Activated T-cell treated with anti-CD3 and anti-CD28 coated beads, Interleukin-2, amount 50 U/mL, for 72 hours (primary cell): ENCODE data around the gene AVL9. TPM values are rescaled to one million over a fixed set of nuclear protein-coding genes. Genes with fewer than 3 reads are reported as not detected.

Experiments used
- ATAC-seq, 2 donors: fragments of 150-1000 bp; cut with Tn5 transposase; replicated peaks in 1 of 2; 2 replicates each; pipeline ENCODE4 v1.10.0; 2021; ENCODE audit warnings: moderate library complexity in 2 of 2, mild to moderate bottlenecking in 1 of 2
- DNase-seq, 2 donors: peaks; one replicate each; pipeline ENCODE4 v3.0.0; 2021 to 2022; ENCODE audit warnings: mixed read lengths in 1 of 2
- H3K27ac Mint-ChIP-seq: one replicate; pipeline ENCODE4 v1.8.0; 2022; ENCODE audit warnings: mild to moderate bottlenecking, moderate library complexity, mixed read lengths
- H3K27me3 Mint-ChIP-seq: one replicate; pipeline ENCODE4 v1.8.0; 2022; ENCODE audit warnings: low read depth, mixed read lengths
- H3K36me3 Mint-ChIP-seq, 2 donors: one replicate each; pipeline ENCODE4 v1.8.0; 2022; ENCODE audit warnings: mixed read lengths in 2 of 2, mild to moderate bottlenecking in 1 of 2; ENCODE audit not compliant: insufficient read depth in 2 of 2
- H3K4me1 Mint-ChIP-seq: one replicate; pipeline ENCODE4 v1.8.0; 2022; ENCODE audit warnings: low read depth, mixed read lengths
- H3K4me3 Mint-ChIP-seq, 2 donors: one replicate each; pipeline ENCODE4 v1.8.0; 2022; ENCODE audit warnings: mild to moderate bottlenecking in 2 of 2, mixed read lengths in 2 of 2, moderate library complexity in 2 of 2
- H3K9me3 Mint-ChIP-seq, 2 donors: one replicate each; pipeline ENCODE4 v1.8.0; 2022; ENCODE audit warnings: mixed read lengths in 2 of 2
- total RNA-seq, 2 donors: library from RNA; stranded (reverse); gene quantifications; one replicate each; pipeline ENCODE4 v1.2.3, GENCODE V29; 2022

Gene AVL9
- total RNA-seq, 2 donors from 2014 or later: 50.9 to 54.9 TPM

GRCh38 chr7:32502728-32503127, 7.4 kb downstream of the AVL9 start:
- peak; percentile 75 to 80 for ATAC-seq
- DNase-seq: peak; percentile 18 to 47
- peaks cover 60% of the 10 kb centered on the region for H3K4me1 Mint-ChIP-seq
- no peaks in the 10 kb centered on the region for H3K27me3 Mint-ChIP-seq
- H3K27ac Mint-ChIP-seq: peak overlapping the region; percentile 59
- H3K36me3 Mint-ChIP-seq: peaks cover 5 to 16% of the 10 kb centered on the region in 2 donors
- peak overlapping the region; percentile 49 to 60 for H3K4me3 Mint-ChIP-seq
- H3K9me3 Mint-ChIP-seq: no peaks in the 10 kb centered on the region

GRCh38 chr7:32506266-32507054, 11.2 kb downstream of the AVL9 start:
- Mint-ChIP-seq H3K4me3 (peak overlapping the region; percentile 20 to 58), H3K36me3 (peaks cover 0 to 9% of the 10 kb centered on the region in 2 donors), H3K4me1 (peaks cover 62% of the 10 kb centered on the region), H3K27ac (peak overlapping the region; percentile 93), H3K27me3 (no peaks in the 10 kb centered on the region), H3K9me3 (no peaks in the 10 kb centered on the region)
- peak; percentile 89 to 92 for ATAC-seq
- peak; percentile 36 to 46 for DNase-seq

GRCh38 chr7:32507414-32507813, 12.1 kb downstream of the AVL9 start:
- Mint-ChIP-seq H3K27ac (peak overlapping the region; percentile 49), H3K27me3 (no peaks in the 10 kb centered on the region), H3K4me1 (peaks cover 65% of the 10 kb centered on the region), H3K4me3 (no peak overlapping the region), H3K9me3 (no peaks in the 10 kb centered on the region), H3K36me3 (peaks cover 0 to 9% of the 10 kb centered on the region in 2 donors)
- DNase-seq (no peak), ATAC-seq (no peak)

- no peak for DNase-seq
- Mint-ChIP-seq H3K9me3 (no peaks in the 10 kb centered on the region), H3K27me3 (no peaks in the 10 kb centered on the region), H3K4me1 (peaks cover 85% of the 10 kb centered on the region), H3K27ac (peak overlapping the region; percentile 17), H3K4me3 (peak overlapping the region in 1 of 2 donors; percentile 24), H3K36me3 (peaks cover 1 to 6% of the 10 kb centered on the region in 2 donors)
- ATAC-seq: no peak
Observed at GRCh38 chr7:32511791-32512190, 16.5 kb downstream of the AVL9 start.

GRCh38 chr7:32513210-32513609, 17.9 kb downstream of the AVL9 start:
- no peak overlapping the region for H3K27ac Mint-ChIP-seq
- peaks cover 8 to 10% of the 10 kb centered on the region in 2 donors for H3K36me3 Mint-ChIP-seq
- DNase-seq (no peak), ATAC-seq (no peak)
- H3K27me3 Mint-ChIP-seq: no peaks in the 10 kb centered on the region
- no peak overlapping the region for H3K4me3 Mint-ChIP-seq
- H3K9me3 Mint-ChIP-seq: peaks cover 0 to 2% of the 10 kb centered on the region in 2 donors
- H3K4me1 Mint-ChIP-seq: peaks cover 78% of the 10 kb centered on the region

- ATAC-seq: peak; percentile 82 to 89
- H3K36me3 Mint-ChIP-seq: peaks cover 10 to 30% of the 10 kb centered on the region in 2 donors
Observed at GRCh38 chr7:32515890-32516550, 20.7 kb downstream of the AVL9 start.

GRCh38 chr7:32516551-32517100, 21.3 kb downstream of the AVL9 start:
- ATAC-seq (no peak), DNase-seq (no peak)
- Mint-ChIP-seq H3K27ac (no peak overlapping the region), H3K36me3 (peaks cover 14 to 34% of the 10 kb centered on the region in 2 donors), H3K4me3 (peak overlapping the region in 1 of 2 donors; percentile 71), H3K4me1 (peaks cover 61% of the 10 kb centered on the region), H3K9me3 (peaks cover 2 to 10% of the 10 kb centered on the region in 2 donors), H3K27me3 (no peaks in the 10 kb centered on the region)

More at GRCh38 chr7:32515890-32516550, 20.7 kb downstream of the AVL9 start:
- peaks cover 2 to 7% of the 10 kb centered on the region in 2 donors for H3K9me3 Mint-ChIP-seq
- H3K4me3 Mint-ChIP-seq: peak overlapping the region; percentile 45 to 71
- H3K4me1 Mint-ChIP-seq: peaks cover 68% of the 10 kb centered on the region
- H3K27ac Mint-ChIP-seq: peak overlapping the region; percentile 69
- peak in 1 of 2 donors; percentile 19 for DNase-seq
- H3K27me3 Mint-ChIP-seq: no peaks in the 10 kb centered on the region

GRCh38 chr7:32518534-32519140, 23.3 kb downstream of the AVL9 start:
- no peaks in the 10 kb centered on the region for H3K27me3 Mint-ChIP-seq
- H3K27ac Mint-ChIP-seq: no peak overlapping the region
- DNase-seq: no peak
- peaks cover 4 to 10% of the 10 kb centered on the region in 2 donors for H3K9me3 Mint-ChIP-seq
- no peak for ATAC-seq
- H3K4me3 Mint-ChIP-seq: no peak overlapping the region
- H3K4me1 Mint-ChIP-seq: peaks cover 41% of the 10 kb centered on the region
- peaks cover 18 to 43% of the 10 kb centered on the region in 2 donors for H3K36me3 Mint-ChIP-seq

GRCh38 chr7:32519763-32520162, 24.5 kb downstream of the AVL9 start:
- Mint-ChIP-seq H3K4me1 (peaks cover 30% of the 10 kb centered on the region), H3K27ac (no peak overlapping the region), H3K27me3 (no peaks in the 10 kb centered on the region), H3K9me3 (peaks cover 4 to 10% of the 10 kb centered on the region in 2 donors), H3K36me3 (peaks cover 17 to 43% of the 10 kb centered on the region in 2 donors), H3K4me3 (no peak overlapping the region)
- no peak for DNase-seq
- peak in 1 of 2 donors; percentile 35 for ATAC-seq

GRCh38 chr7:32522746-32523530, 27.6 kb downstream of the AVL9 start:
- Mint-ChIP-seq H3K4me1 (peaks cover 11% of the 10 kb centered on the region), H3K27ac (no peak overlapping the region), H3K36me3 (peaks cover 10 to 34% of the 10 kb centered on the region in 2 donors), H3K4me3 (no peak overlapping the region), H3K9me3 (peaks cover 1 to 10% of the 10 kb centered on the region in 2 donors), H3K27me3 (no peaks in the 10 kb centered on the region)
- DNase-seq: no peak
- no peak for ATAC-seq

- Mint-ChIP-seq H3K27me3 (no peaks in the 10 kb centered on the region), H3K4me3 (no peak overlapping the region), H3K4me1 (peaks cover 12% of the 10 kb centered on the region)
Observed at GRCh38 chr7:32524631-32525030, 29.3 kb downstream of the AVL9 start.

GRCh38 chr7:32525839-32526238, 30.6 kb downstream of the AVL9 start:
- no peak for ATAC-seq
- Mint-ChIP-seq H3K36me3 (peaks cover 9 to 15% of the 10 kb centered on the region in 2 donors), H3K4me3 (no peak overlapping the region), H3K4me1 (peaks cover 7% of the 10 kb centered on the region), H3K27me3 (no peaks in the 10 kb centered on the region), H3K9me3 (peaks cover 1 to 5% of the 10 kb centered on the region in 2 donors), H3K27ac (no peak overlapping the region)
- no peak for DNase-seq

More at GRCh38 chr7:32524631-32525030, 29.3 kb downstream of the AVL9 start:
- DNase-seq: no peak
- peaks cover 1 to 10% of the 10 kb centered on the region in 2 donors for H3K9me3 Mint-ChIP-seq
- H3K27ac Mint-ChIP-seq: no peak overlapping the region
- peaks cover 10 to 22% of the 10 kb centered on the region in 2 donors for H3K36me3 Mint-ChIP-seq
- no peak for ATAC-seq
